Muscle of arm (tissue), 12 donors: ENCODE results near the gene SMCO2. TPM values are rescaled to one million over a fixed set of nuclear protein-coding genes. Genes with fewer than 3 reads are reported as not detected.

Experiments used
- DNase-seq: peaks from one replicate; pipeline ENCODE4 v3.0.0-alpha.2; 2013
- polyA plus RNA-seq, 12 donors: library from polyadenylated mRNA; unstranded; fragments of 120-200 nt; gene quantifications; one replicate each; pipeline ENCODE4 v1.2.1, GENCODE V29; 2013; ENCODE audit not compliant: insufficient read length in 12 of 12

Gene SMCO2
- polyA plus RNA-seq, 12 donors: 0.84 TPM; not detected in 11

DNA sequence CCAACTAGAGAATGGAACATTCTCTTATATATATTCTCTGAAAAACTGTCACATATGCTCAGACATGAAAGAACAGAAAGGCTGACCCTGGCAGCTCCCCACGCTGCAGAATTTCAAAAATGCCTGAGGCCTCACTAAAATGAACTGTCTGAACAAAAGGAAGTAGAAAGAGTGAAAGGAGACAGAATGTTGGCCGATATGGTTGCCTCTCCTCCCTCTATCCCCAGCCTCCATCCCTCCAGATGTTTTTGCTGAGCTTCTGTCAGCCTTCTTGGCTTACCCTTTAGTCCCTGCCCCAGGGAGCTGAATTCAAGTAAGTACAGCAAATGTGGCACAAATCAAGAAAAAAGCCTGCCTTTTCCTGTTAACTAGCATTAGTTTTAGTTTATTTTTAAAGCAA is 6.9 kb downstream of the SMCO2 start:
- DNase-seq: peak; percentile 25

GRCh38 chr12:27455589-27455988 is 9.1 kb downstream of the SMCO2 start:
- no peak for DNase-seq

GRCh38 chr12:27456618-27457017 is 10.1 kb downstream of the SMCO2 start:
- DNase-seq: no peak

GRCh38 chr12:27460471-27460978 is 14.0 kb downstream of the SMCO2 start:
- DNase-seq: no peak

DNA sequence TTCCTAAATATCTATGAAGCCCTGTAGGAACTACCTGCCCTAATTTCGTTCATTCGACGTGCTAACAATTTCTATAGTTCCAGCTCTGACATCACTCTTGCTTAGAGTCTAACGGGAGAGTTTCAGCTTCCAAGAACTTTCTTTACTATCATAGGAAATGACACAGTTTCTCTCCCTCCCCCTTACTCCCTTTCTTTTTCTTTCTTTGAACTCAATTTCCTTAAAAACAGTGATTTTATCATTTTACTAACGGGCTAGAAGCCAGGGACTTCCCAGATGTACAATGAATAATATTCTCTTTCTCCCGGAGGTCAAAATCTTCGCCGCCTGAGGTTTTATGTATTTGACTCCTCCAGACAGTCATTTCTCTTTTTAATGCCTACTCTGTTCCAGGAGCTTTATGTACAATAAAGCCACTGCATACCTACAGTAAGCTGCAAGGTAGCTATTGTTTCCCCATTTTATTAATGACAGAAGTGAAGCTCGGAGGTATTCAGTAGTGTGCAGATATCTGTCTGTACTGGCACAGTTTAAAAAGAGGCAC is 15.7 kb downstream of the SMCO2 start:
- peak; percentile 21 for DNase-seq

GRCh38 chr12:27462851-27463250 is 16.3 kb downstream of the SMCO2 start:
- DNase-seq: no peak

- peak; percentile 30 for DNase-seq
Observed at GRCh38 chr12:27463511-27464219, 17.1 kb downstream of the SMCO2 start.

DNA sequence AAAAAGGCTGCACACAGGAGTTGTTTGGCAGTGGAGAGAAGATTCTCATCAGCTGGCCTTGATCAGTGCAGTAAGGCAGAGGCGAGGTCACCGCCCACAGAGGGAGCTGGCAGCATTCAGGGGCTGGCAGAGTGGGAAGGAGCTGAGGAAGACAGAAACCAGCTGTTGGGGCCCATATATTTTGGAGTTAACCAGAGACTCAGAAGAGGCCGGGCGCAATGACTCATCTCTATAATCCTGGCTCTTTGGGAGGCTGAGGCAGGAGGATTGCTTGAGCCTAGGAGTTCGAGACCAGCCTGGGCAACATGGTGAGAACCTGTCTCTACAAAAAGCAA is 17.7 kb downstream of the SMCO2 start:
- peak; percentile 31 for DNase-seq

- no peak for DNase-seq
Observed at GRCh38 chr12:27467641-27468040, 21.1 kb downstream of the SMCO2 start.

DNA sequence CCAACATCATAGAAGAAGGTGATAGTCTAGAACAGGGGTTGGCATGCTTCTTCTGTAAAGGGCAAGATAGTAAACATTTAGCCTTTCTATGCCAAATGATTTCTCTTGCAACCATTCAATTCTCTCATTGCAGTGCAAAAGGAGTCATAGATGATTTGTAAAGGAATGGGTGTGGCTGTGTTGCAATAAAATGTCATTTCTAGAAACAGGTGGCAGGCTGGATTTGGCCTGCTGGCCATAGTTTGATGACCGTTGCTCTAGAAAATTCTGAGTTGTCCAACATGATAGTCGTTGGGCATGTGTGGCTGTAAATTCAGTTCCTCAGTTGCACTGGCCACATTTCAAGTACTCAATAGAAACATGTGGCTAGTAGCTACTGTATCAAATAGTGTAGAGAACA is 21.7 kb downstream of the SMCO2 start:
- no peak for DNase-seq

- no peak for DNase-seq
Observed at GRCh38 chr12:27469176-27469736, 22.7 kb downstream of the SMCO2 start.

DNA sequence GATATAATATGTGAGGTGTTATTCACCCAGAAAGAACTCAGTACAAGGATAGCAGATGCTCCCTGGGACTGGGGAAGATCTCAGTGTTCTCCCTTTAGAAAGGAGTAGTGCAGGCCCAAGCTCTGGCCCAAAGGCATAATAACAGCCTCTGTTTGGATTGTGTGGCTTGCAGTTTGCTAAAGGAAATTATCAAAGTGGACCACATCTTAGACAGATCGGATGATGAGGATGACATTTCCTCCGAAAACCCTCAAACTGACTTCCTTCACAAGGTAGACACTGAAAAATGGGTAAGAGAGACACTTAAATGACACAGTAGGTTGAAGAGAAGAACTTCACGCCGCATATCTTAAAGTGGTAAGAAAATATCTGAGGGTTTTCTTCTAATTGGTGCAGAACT is 26.1 kb downstream of the SMCO2 start:
- no peak for DNase-seq

DNA sequence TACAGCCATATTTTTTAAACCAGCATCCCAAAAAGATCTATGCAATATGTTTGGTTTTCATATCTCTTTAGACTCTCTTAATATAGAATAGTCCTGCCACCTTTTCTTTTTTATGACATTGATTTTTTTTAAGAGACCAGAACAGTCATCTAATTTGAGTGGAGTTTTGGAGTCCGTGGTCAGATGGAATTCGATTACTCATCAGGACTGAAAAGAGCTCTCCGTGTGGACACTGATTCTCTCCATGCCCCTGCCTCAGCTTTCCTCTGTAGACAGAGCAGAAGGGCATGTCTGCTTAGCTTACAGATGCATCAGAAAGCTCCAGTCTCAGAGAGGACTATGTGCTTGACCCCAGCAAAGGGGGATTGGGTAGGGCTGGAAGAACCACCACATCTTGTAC is 27.8 kb downstream of the SMCO2 start:
- no peak for DNase-seq

- no peak for DNase-seq
Observed at GRCh38 chr12:27477049-27477448, 30.5 kb downstream of the SMCO2 start.

- DNase-seq: no peak
Observed at GRCh38 chr12:27478949-27479348, 32.4 kb downstream of the SMCO2 start.

DNA sequence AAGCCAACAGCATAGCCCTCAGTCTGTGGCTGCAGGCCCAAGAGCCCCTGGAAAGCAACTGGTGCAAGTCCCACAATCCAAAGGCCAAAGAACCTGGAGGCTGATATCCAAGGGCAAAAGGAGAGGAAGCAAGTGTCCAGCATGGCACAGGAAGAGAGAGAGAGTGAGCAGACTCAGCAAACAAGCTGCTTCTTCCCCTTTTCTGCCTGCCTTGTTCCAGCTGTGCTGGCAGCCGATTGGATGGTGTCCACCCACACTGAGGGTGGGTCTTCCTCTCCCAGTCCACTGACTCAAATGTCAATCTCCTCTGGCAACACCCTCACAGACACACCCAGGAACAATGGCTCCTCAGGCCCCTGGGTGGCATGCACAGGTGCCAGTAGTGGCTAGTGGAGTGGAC is 33.5 kb downstream of the SMCO2 start:
- no peak for DNase-seq

DNA sequence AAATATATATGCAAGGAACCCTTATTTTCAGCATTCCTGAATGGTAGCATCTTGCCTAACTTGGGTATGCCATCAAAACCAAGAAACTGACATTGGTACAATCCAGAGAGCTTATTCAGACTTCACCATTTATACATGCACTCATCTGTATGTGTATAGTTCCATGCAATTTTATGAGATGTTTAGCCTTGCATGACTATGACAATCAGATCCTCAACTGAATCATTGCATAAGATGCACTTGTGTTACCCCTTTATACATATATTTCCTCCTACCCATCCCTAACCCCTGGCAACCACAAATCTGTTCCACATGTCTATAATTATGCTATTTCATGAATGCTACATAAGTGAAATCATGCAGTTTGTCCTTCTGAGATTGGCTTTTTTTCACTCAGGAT is 40.4 kb downstream of the SMCO2 start:
- no peak for DNase-seq

- no peak for DNase-seq
Observed at GRCh38 chr12:27488479-27488878, 41.9 kb downstream of the SMCO2 start.

GRCh38 chr12:27491226-27491625 is 44.7 kb downstream of the SMCO2 start:
- DNase-seq: no peak

DNA sequence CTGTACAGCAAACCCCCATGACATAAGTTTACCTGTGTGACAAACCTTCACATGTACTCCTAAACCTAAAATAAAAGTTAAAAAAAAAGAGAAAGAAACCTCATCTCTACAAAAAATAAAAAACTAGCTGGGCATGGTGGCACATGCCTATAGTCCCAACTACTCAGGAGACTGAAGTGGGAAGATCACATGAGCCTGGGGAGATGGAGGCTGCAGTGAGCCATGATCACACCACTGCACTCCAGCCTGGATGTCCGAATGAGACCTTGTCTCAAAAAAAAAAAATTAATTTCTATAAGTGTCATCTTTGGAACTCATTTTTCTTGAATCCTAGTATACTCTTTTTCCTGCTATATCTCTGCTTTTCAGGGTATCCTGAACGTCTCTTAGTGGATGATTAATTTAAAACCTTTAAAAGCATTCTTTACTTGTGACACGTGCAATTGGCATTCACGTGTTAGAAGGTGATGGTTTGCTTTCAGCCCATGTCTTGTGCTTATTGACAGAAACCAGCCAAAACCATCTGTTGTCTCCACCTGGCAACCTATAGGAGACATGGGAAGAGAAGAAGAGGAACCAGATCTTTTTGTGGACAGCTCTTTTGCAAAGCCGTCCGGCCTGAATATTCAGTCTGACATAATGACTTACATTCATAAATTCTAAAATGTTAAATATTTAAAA is 46.9 kb downstream of the SMCO2 start:
- DNase-seq: no peak

DNA sequence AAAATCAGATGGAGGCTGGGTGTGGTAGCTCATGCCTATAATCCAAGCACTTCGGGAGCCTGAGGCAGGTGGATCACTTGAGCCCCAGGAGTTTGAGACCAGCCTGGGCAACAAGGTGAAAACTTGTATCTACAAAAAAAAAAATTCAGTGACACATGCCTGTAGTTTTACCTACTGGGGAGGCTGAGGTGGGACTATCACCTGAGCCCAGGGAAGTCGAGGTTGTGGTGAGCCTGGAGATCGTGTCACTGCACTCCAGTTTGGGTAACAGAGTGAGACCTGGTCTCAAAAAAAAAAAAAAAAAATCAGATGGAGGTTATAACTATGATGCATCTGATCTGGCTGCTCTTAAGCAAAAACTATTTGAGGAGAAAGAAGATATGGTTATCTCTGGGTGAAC is 50.9 kb downstream of the SMCO2 start:
- no peak for DNase-seq

GRCh38 chr12:27498149-27498548 is 51.6 kb downstream of the SMCO2 start:
- DNase-seq: no peak

- no peak for DNase-seq
Observed at GRCh38 chr12:27498761-27499160, 52.2 kb downstream of the SMCO2 start.
